NT2/D1 (cell line): ENCODE results near the gene SEMA4B.

Source experiments
- SUZ12 ChIP-seq: IDR thresholded peaks from 2 replicates; pipeline ENCODE4 v1.6.1; 2011; ENCODE audit not compliant: insufficient read length, insufficient read depth; ENCODE audit errors: extremely low read depth
- ZNF274 ChIP-seq: IDR thresholded peaks from 2 replicates; pipeline ENCODE4 v1.6.1; 2011; ENCODE audit warnings: mild to moderate bottlenecking, low read depth, low read length

- TF ChIP-seq ZNF274, result no peak
- no peak for TF ChIP-seq SUZ12
Measured at GRCh38 chr15:90217671-90218394, 16.7 kb downstream of the SEMA4B start.
